Measurements from ENCODE around the gene PCYOX1L.

PCYOX1L gene

GRCh38 chr5:149410071-149410470, 52.2 kb downstream of the PCYOX1L start:
- no peak overlapping the region for H3K4me3 ChIP-seq (ENCODE audit: low read length)
- no peak for TF ChIP-seq CTCF (conservative IDR thresholded peaks at IDR 0.05; ENCODE audit: low read depth, low read length)
- DNase-seq (ENCODE audit: low read depth), result no peak

GRCh38 chr5:149410721-149411432, 53.0 kb downstream of the PCYOX1L start:
- no peak for TF ChIP-seq CTCF (conservative IDR thresholded peaks at IDR 0.05; ENCODE audit: low read depth, low read length)
- no peak overlapping the region for H3K4me3 ChIP-seq (ENCODE audit: low read length)
- no peak for DNase-seq (ENCODE audit: low read depth)

- DNase-seq (ENCODE audit: low read depth), result no peak
- TF ChIP-seq CTCF (conservative IDR thresholded peaks at IDR 0.05; ENCODE audit: low read depth, low read length), result no peak
- H3K4me3 ChIP-seq (ENCODE audit: low read length), result no peak overlapping the region
These were observed 54.1 kb downstream of the PCYOX1L start for GRCh38 chr5:149411738-149412519.

- DNase-seq (ENCODE audit: low read depth), result no peak
- no peak for TF ChIP-seq CTCF (conservative IDR thresholded peaks at IDR 0.05; ENCODE audit: low read depth, low read length)
- no peak overlapping the region for H3K4me3 ChIP-seq (ENCODE audit: low read length)
These were observed 55.1 kb downstream of the PCYOX1L start for GRCh38 chr5:149412783-149413476.

GRCh38 chr5:149413477-149414210, 55.8 kb downstream of the PCYOX1L start:
- H3K4me3 ChIP-seq (ENCODE audit: low read length), result no peak overlapping the region
- TF ChIP-seq CTCF (conservative IDR thresholded peaks at IDR 0.05; ENCODE audit: low read depth, low read length), result no peak
- no peak for DNase-seq (ENCODE audit: low read depth)

GRCh38 chr5:149414405-149415065, 56.7 kb downstream of the PCYOX1L start:
- no peak for DNase-seq (ENCODE audit: low read depth)
- H3K4me3 ChIP-seq (ENCODE audit: low read length), result no peak overlapping the region
- no peak for TF ChIP-seq CTCF (conservative IDR thresholded peaks at IDR 0.05; ENCODE audit: low read depth, low read length)

Measured in retinal pigment epithelial cell (primary cell).